NCI-H1417 (cell line): ENCODE results near the gene UTP15.

Experiments
- DNase-seq, 3 experiments: peaks; one replicate each; lab custom pipeline; 2025; lab: John Stamatoyannopoulos, UW

Gene UTP15

GRCh38 chr5:73565969-73566547 is 515 bp downstream of the UTP15 start:
- no peak for DNase-seq

- peak in 1 of 3 experiments; percentile 11 for DNase-seq
Measured at GRCh38 chr5:73582285-73583145, 17.0 kb downstream of the UTP15 start.

- no peak for DNase-seq
Measured at GRCh38 chr5:73587923-73588322, 22.4 kb downstream of the UTP15 start.

GRCh38 chr5:73591102-73591695 is 25.7 kb downstream of the UTP15 start:
- DNase-seq: peak; percentile 48 to 86 (median 75)

- DNase-seq: peak in 2 of 3 experiments; percentile 3 to 47
Measured at GRCh38 chr5:73591698-73592501, 26.4 kb downstream of the UTP15 start.

GRCh38 chr5:73592551-73592950 is 27.0 kb downstream of the UTP15 start:
- DNase-seq: no peak

GRCh38 chr5:73596705-73597328 is 31.3 kb downstream of the UTP15 start:
- peak in 2 of 3 experiments; percentile 8 to 26 for DNase-seq

GRCh38 chr5:73599380-73599779 is 33.8 kb downstream of the UTP15 start:
- no peak for DNase-seq

GRCh38 chr5:73603998-73604397 is 38.5 kb downstream of the UTP15 start:
- DNase-seq: no peak

- DNase-seq: no peak
Measured at GRCh38 chr5:73605223-73606087, 39.9 kb downstream of the UTP15 start.

GRCh38 chr5:73606206-73606753 is 40.7 kb downstream of the UTP15 start:
- no peak for DNase-seq

- no peak for DNase-seq
Measured at GRCh38 chr5:73607228-73607627, 41.7 kb downstream of the UTP15 start.

- DNase-seq: peak in 1 of 3 experiments; percentile 62
Measured at GRCh38 chr5:73612799-73613198, 47.3 kb downstream of the UTP15 start.

GRCh38 chr5:73615085-73615484 is 49.5 kb downstream of the UTP15 start:
- no peak for DNase-seq

GRCh38 chr5:73615947-73616346 is 50.4 kb downstream of the UTP15 start:
- no peak for DNase-seq

GRCh38 chr5:73617510-73618279 is 52.2 kb downstream of the UTP15 start:
- DNase-seq: no peak

- peak in 2 of 3 experiments; percentile 36 to 84 for DNase-seq
Measured at GRCh38 chr5:73619606-73620333, 54.2 kb downstream of the UTP15 start.

GRCh38 chr5:73620334-73620687 is 54.8 kb downstream of the UTP15 start:
- no peak for DNase-seq

GRCh38 chr5:73623060-73623459 is 57.5 kb downstream of the UTP15 start:
- DNase-seq: no peak
